ENCODE results near the gene LONRF2.

The LONRF2 gene

DNA sequence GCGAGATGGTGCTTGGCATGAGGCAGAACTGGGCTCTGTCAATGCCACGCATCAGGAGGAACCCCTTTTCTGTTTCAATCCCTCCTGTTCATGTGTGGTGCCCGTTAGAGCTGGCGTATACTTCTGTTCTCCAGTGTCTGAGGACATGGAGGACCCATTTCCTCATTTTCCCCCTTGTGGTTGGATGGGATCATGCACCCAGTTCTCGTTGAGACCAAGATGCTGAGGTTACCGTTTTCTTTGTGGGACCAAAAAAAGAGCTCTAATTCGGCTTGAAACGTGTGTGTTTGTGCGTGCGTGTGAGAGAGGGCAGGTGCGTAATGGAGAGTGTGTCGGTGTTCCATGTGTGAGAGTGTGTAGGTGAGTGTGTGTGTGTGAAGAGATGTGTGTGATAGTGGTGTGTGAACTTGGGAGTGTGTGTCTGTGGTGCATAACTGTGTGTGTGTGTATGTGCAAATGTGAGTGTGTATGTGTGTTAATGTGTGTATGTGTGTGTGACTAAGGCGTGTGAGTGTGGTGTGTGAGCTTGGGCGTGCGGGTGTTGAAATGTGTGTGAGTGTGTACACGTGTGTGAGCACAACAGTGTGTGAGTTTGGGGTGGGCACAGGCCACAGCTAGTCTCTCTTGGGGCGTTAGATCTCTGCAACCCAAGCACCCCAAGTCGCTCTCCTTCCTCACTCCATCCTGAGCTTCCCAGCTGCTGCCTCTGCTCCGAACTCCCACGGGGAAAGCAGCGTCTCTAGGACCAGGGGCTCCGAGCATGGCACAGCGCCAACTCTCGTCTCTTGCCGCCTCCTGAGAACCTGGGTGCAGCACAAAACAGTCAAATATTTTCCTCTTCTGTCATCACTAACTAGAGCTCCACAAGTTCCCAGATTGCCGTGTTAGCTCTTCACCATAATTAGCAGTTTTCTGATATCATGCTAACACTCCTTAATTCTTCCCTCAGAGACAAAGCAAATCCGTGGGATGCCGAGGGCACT lies 75.8 kb downstream of the LONRF2 start:
- no peak overlapping the region for H3K4me3 ChIP-seq (ENCODE audit: low read depth, low read length)
- ChIA-PET POLR2A (no interaction called here), CTCF (interaction anchor here (1.0 to 10.3 kb wide), 8 partner anchors 11 to 910 kb away, joined by 3 to 105 read pairs (median 6); partner anchors contain the start of gene EIF5B)
- peak; percentile 14 for TF ChIP-seq CTCF (IDR thresholded peaks at IDR 0.05; ENCODE audit: insufficient read depth, low read length, missing control alignments)
- no peak for DNase-seq (ENCODE audit: low read depth, low spot score)

GRCh38 chr2:100245681-100246080 lies 76.6 kb downstream of the LONRF2 start:
- no peak for DNase-seq (ENCODE audit: low read depth, low spot score)
- ChIA-PET CTCF (interaction anchor here (1.1 to 10.3 kb wide), 7 partner anchors 10 to 909 kb away, joined by 3 to 105 read pairs (median 7); partner anchors contain the start of gene EIF5B), POLR2A (no interaction called here)
- H3K4me3 ChIP-seq (ENCODE audit: low read depth, low read length): no peak overlapping the region
- no peak for TF ChIP-seq CTCF (IDR thresholded peaks at IDR 0.05; ENCODE audit: insufficient read depth, low read length, missing control alignments)

DNA sequence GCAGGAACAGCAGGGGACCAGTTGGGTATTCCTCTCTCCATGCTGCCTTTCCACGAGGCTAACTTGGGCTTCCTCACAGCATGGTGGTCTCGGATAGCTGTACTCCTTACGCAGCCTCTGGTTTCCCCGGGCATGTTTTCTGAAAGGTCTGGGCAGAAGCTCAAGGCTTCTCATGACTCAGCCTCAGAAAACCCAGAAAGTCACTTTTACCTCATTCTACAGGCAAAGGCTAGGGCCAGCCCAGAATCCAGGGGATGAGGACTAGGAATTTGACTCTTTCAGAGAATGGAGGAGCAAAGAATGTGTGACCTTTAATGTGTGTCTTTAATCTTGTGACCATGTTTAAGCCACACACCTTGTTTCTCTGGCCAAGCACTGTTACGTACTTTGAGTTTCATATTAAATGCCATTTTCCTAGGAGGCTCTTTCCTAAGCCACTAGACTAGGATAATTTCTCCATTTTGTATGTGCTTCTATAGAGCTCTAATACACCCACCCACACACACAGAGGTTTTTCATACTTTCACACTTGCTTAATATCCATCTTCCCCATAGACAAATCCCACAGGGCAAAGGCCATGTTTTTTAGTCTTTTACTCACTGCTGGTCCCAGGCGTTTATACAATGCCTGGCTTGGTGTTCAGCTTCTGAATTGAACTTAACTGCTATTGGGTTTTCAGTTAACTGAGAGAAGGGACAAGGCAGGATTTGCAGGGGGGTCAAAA lies 77.3 kb downstream of the LONRF2 start:
- peak; percentile 24 for DNase-seq (ENCODE audit: low read depth, low spot score)
- POLR2A ChIA-PET: no interaction called here
- no peak overlapping the region for H3K4me3 ChIP-seq (ENCODE audit: low read depth, low read length)
- CTCF ChIA-PET: interaction anchor here (1.1 to 10.3 kb wide), 6 partner anchors 10 to 908 kb away, joined by 3 to 105 read pairs (median 6); partner anchors contain the start of gene EIF5B
- TF ChIP-seq CTCF (IDR thresholded peaks at IDR 0.05; ENCODE audit: insufficient read depth, low read length, missing control alignments): no peak

DNA sequence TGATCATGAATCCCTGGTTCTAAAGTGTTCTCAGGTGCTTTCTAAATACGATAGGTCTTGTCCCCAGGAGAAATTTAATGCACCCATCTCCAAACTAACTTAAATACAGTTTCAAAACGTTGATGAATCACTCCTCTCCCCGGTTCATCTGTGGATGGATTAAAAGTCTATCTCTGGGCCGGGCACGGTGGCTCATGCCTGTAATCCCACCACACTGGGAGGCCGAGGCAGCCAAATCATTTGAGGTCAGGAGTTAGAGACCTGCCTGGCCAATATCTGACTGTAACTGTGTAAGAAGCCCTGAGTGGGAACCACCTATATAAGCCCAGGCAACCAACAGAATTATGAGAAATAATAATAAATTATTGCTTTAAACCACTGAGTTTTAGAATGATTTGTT lies 78.7 kb downstream of the LONRF2 start:
- no peak overlapping the region for H3K4me3 ChIP-seq (ENCODE audit: low read depth, low read length)
- CTCF ChIA-PET: interaction anchor here (1.0 kb wide), 2 partner anchors 14 to 18 kb away, joined by 3 read pairs; no protein-coding TSS in a partner anchor
- DNase-seq (ENCODE audit: low read depth, low spot score): no peak
- POLR2A ChIA-PET: interaction anchor here (0.6 kb wide), 1 partner anchor 681 kb away, joined by 4 read pairs; no protein-coding TSS in a partner anchor
- no peak for TF ChIP-seq CTCF (IDR thresholded peaks at IDR 0.05; ENCODE audit: insufficient read depth, low read length, missing control alignments)

- CTCF ChIA-PET: interaction anchor here (0.8 to 1.1 kb wide), 3 partner anchors 15 to 684 kb away, joined by 3 to 6 read pairs (median 4); no protein-coding TSS in a partner anchor
- H3K4me3 ChIP-seq (ENCODE audit: low read depth, low read length): no peak overlapping the region
- TF ChIP-seq CTCF (IDR thresholded peaks at IDR 0.05; ENCODE audit: insufficient read depth, low read length, missing control alignments): peak; percentile 90
- POLR2A ChIA-PET: interaction anchor here (0.6 kb wide), 1 partner anchor 680 kb away, joined by 4 read pairs; no protein-coding TSS in a partner anchor
- DNase-seq (ENCODE audit: low read depth, low spot score): no peak
Observed at GRCh38 chr2:100242891-100243619, 79.2 kb downstream of the LONRF2 start.
